Measurements from ENCODE around the gene PLA2G2A. TPM values are rescaled to one million over a fixed set of nuclear protein-coding genes. Genes with fewer than 3 reads are reported as not detected.
"Not testable (repeated sequence)": the region's sequence is repeated elsewhere in the genome, so short reads cannot be mapped to it uniquely, and the experiment has no call there.

Gene PLA2G2A
- total RNA-seq, 2 experiments from 2014 or later, result not detected

DNA sequence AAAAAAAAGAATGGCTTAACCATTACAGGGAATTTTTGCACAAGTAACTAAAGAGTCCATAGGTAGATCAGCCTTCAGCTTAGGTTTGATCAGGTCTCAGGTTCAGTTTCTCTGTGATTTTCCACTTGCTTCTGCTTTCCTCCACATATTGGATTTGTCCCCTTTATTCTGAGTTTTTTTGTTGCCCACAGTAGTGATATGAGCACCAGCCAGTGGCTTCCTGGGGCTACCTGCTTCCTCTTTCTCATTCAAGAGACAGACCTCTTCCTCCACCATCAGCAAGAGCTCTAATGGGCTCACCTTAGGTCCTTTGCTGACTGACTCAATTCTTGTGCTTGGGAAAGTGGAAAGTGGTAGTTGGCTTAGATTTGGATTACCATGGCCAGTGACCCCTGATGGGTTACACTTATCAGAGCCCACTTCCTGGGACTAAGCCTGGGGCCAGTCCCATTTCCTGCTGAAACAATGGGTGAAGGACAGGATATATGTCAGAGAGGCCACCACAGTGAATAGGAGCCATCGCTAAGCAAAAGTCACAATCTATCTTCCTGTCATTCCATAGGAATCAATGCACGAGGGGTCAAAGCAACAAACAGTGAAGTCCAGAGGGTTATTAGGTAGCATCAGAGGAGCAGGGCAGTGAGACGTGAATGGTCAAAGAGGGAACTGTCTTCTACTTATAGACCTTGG, 43.2 kb downstream of the PLA2G2A start:
- Mint-ChIP-seq H3K27me3 (no peaks in the 10 kb centered on the region), H3K4me3 (no peak overlapping the region), H3K4me1 (peaks cover 1% of the 10 kb centered on the region), H3K27ac (no peak overlapping the region), H3K36me3 (peaks cover 3% of the 10 kb centered on the region), H3K9me3 (ENCODE audit: low read depth) (peaks cover 10% of the 10 kb centered on the region)
- DNase-seq (no peak), ATAC-seq (no peak)
- CTCF ChIA-PET, result interaction anchor here (0.6 to 1.5 kb wide), 3 partner anchors 15 to 276 kb away, joined by 3 read pairs; no protein-coding TSS in a partner anchor

GRCh38 chr1:19934336-19934735, 45.1 kb downstream of the PLA2G2A start:
- ATAC-seq, result no peak
- no peak overlapping the region for H3K27ac Mint-ChIP-seq
- no peak overlapping the region for H3K4me3 Mint-ChIP-seq
- peaks cover 12% of the 10 kb centered on the region for H3K9me3 Mint-ChIP-seq (ENCODE audit: low read depth)
- peaks cover 7% of the 10 kb centered on the region for H3K27me3 Mint-ChIP-seq
- peaks cover 3% of the 10 kb centered on the region for H3K36me3 Mint-ChIP-seq
- DNase-seq, result no peak
- H3K4me1 Mint-ChIP-seq, result peaks cover 1% of the 10 kb centered on the region
- CTCF ChIA-PET, result interaction anchor here (0.5 kb wide), 1 partner anchor 278 kb away, joined by 4 read pairs; no protein-coding TSS in a partner anchor

DNA sequence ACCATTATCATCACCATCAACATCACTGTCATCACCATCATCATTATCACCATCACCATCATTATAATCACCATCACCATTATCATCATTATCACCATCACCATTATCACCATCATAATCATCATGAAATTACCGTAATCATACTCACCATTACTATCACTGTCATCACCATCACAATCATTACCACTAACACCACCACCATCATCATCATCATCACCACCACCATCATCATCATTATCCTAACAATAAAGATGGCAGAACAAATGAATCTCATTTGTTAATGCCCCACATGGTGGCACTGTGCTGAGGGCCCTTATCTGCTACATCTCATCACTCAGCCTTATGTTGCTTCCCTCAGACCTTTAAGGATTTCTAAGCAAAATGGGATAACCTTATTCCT, 46.6 kb downstream of the PLA2G2A start:
- Mint-ChIP-seq H3K27me3 (peaks cover 8% of the 10 kb centered on the region), H3K4me3 (no peak overlapping the region), H3K36me3 (peaks cover 3% of the 10 kb centered on the region), H3K9me3 (ENCODE audit: low read depth) (peaks cover 12% of the 10 kb centered on the region), H3K27ac (no peak overlapping the region), H3K4me1 (peaks cover 1% of the 10 kb centered on the region)
- no peak for ATAC-seq
- CTCF ChIA-PET, result no interaction called here
- DNase-seq, result no peak

DNA sequence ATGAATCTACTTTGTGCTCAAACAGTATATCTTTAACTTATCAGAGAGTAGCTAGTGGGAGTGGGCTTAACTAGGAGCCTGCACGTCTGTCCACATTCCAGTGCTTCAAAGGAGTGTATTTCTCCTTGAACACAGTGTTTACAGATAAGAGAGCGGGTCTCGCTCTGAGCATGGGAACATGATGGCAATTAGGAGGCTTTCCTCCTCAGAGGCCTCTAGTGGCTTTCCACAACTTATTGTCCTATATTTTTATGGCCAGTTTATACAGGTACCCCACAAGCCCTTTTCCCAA, 52.3 kb downstream of the PLA2G2A start:
- H3K4me1 Mint-ChIP-seq; H3K4me3 Mint-ChIP-seq; H3K9me3 Mint-ChIP-seq (ENCODE audit: low read depth); CTCF ChIA-PET; ATAC-seq; H3K36me3 Mint-ChIP-seq; DNase-seq; H3K27ac Mint-ChIP-seq: not testable (repeated sequence)
- H3K27me3 Mint-ChIP-seq, result peaks cover 10% of the 10 kb centered on the region

DNA sequence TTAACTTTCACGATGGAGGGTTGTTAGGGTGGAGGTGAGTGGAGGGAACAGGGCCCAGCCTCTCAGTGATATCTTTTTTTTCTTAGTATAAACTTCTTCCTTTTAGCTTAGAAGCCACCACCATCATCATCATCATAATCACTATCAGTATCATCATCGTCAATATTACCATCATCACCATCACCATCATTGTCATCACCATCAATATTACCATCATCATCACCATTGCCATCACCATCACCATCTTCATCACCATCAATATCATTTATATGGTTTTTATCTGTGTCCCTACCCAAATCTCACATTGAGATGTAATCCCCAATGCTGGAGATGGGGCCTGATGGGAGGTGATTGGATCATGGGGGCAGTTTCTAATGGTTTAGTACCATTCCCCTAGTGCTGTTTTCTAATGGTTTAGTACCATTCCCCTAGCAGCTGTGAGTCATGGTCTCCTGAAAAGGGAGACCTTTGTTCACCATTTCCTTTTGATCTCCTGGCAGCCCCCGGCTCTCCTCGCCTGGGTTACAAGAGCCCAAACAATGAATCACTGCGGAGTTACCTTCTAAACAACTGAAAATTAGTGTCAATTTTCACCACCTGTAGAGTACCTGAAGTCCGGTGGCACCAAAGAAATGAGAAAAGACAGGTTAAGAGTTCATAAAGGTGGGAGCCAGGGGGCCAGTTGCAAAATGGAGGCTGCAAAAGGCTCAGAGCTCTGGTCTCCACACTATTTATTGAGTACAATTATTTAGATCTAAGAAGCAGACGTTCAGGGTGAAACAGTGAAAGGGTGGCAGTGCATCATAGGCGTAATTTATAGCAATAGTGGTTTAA, 52.9 kb downstream of the PLA2G2A start:
- ATAC-seq (no peak), DNase-seq (no peak)
- CTCF ChIA-PET, result no interaction called here
- no peaks in the 10 kb centered on the region for H3K4me1 Mint-ChIP-seq
- H3K9me3 Mint-ChIP-seq (ENCODE audit: low read depth), result peaks cover 2% of the 10 kb centered on the region
- no peak overlapping the region for H3K4me3 Mint-ChIP-seq
- H3K36me3 Mint-ChIP-seq, result no peaks in the 10 kb centered on the region
- peaks cover 10% of the 10 kb centered on the region for H3K27me3 Mint-ChIP-seq
- H3K27ac Mint-ChIP-seq, result no peak overlapping the region

Other genes with a start within 250 kb of the PLA2G2A start
- 10 to 100 TPM; 18.4 to 18.6 TPM for gene TMCO4, start 179.7 kb downstream of the PLA2G2A start, total RNA-seq
- not detected for gene RNF186, start 164.3 kb downstream of the PLA2G2A start, total RNA-seq
- 1 to 10 TPM; 7.3 to 8.1 TPM for gene OTUD3, start 97.2 kb downstream of the PLA2G2A start, total RNA-seq
- not detected for gene PLA2G2E, start 56.0 kb downstream of the PLA2G2A start, total RNA-seq
- not detected for gene PLA2G5, start 90.6 kb upstream of the PLA2G2A start, total RNA-seq
- gene PLA2G2D, start 139.9 kb upstream of the PLA2G2A start, total RNA-seq, result not detected
- not detected for gene PLA2G2F, start 159.7 kb upstream of the PLA2G2A start, total RNA-seq
- 1 to 10 TPM in 1 of 2 experiments, under 1 TPM in 1; 0.23 to 1.1 TPM for gene UBXN10, start 206.5 kb upstream of the PLA2G2A start, total RNA-seq
- not detected for gene PLA2G2C, start 206.9 kb upstream of the PLA2G2A start, total RNA-seq

All from activated CD8-positive, alpha-beta memory T cell treated with anti-CD3 and anti-CD28 coated beads, Interleukin-2, amount 10 ng/mL, durations not matched to agents 7 days and 5 days (primary cell).